Activated T-helper 2 cell treated with anti-CD3 and anti-CD28 coated beads, Interferon-gamma antibody, Interleukin-2, Interleukin-4, amounts not matched to agents 10 μg/mL and 5 μg/mL and 100 μg/mL, durations not matched to agents 14 hours and 24 hours and 36 hours (primary cell): Measurements from ENCODE around the gene TNS4. TPM values are rescaled to one million over a fixed set of nuclear protein-coding genes. Genes with fewer than 3 reads are reported as not detected.

ENCODE experiments used
- DNase-seq: peaks from one replicate; pipeline ENCODE4 v3.0.0; 2021; ENCODE audit warnings: low spot score
- H3K27ac Mint-ChIP-seq: one replicate; pipeline ENCODE4 v1.8.0; 2021; ENCODE audit warnings: mixed read lengths
- H3K27me3 Mint-ChIP-seq: one replicate; pipeline ENCODE4 v1.8.0; 2021; ENCODE audit warnings: low read depth, mixed read lengths
- H3K36me3 Mint-ChIP-seq: one replicate; pipeline ENCODE4 v1.8.0; 2021; ENCODE audit warnings: low read depth, mixed read lengths
- H3K4me1 Mint-ChIP-seq: one replicate; pipeline ENCODE4 v1.8.0; 2021; ENCODE audit warnings: low read depth, mixed read lengths
- H3K4me3 Mint-ChIP-seq: one replicate; pipeline ENCODE4 v1.8.0; 2021; ENCODE audit warnings: low read depth, mild to moderate bottlenecking, moderate library complexity, mixed read lengths
- H3K9me3 Mint-ChIP-seq: one replicate; pipeline ENCODE4 v1.8.0; 2021; ENCODE audit warnings: mixed read lengths
- intact Hi-C: fragments of 100-400 bp; cut with micrococcal nuclease; formaldehyde crosslinking; loops from one replicate; pipeline ENCODE4 v1.15.1; 2023
- total RNA-seq: library from RNA; stranded (reverse); gene quantifications from 2 replicates; pipeline ENCODE4 v1.2.3, GENCODE V29; 2022

The TNS4 gene
- total RNA-seq, 1 donor from 2014 or later, result 9.0 TPM

- H3K27ac Mint-ChIP-seq, result no peak overlapping the region
- no peak for DNase-seq
- no peaks in the 10 kb centered on the region for H3K9me3 Mint-ChIP-seq
- peaks cover 5% of the 10 kb centered on the region for H3K27me3 Mint-ChIP-seq
- no peak overlapping the region for H3K4me3 Mint-ChIP-seq
- H3K4me1 Mint-ChIP-seq, result peaks cover 10% of the 10 kb centered on the region
- intact Hi-C loops, result no loop called here
- H3K36me3 Mint-ChIP-seq, result no peaks in the 10 kb centered on the region
These were observed 31.4 kb downstream of the TNS4 start for GRCh38 chr17:40469805-40470675.

- no peaks in the 10 kb centered on the region for H3K36me3 Mint-ChIP-seq
- no peaks in the 10 kb centered on the region for H3K9me3 Mint-ChIP-seq
These were observed 32.9 kb downstream of the TNS4 start for GRCh38 chr17:40468560-40468959.

GRCh38 chr17:40467281-40467867 is 34.0 kb downstream of the TNS4 start:
- Mint-ChIP-seq H3K9me3 (no peaks in the 10 kb centered on the region), H3K27ac (no peak overlapping the region), H3K27me3 (peaks cover 5% of the 10 kb centered on the region), H3K4me1 (peaks cover 4% of the 10 kb centered on the region), H3K36me3 (no peaks in the 10 kb centered on the region), H3K4me3 (no peak overlapping the region)
- intact Hi-C loops, result no loop called here
- DNase-seq, result no peak

More at GRCh38 chr17:40468560-40468959, 32.9 kb downstream of the TNS4 start:
- no peak overlapping the region for H3K27ac Mint-ChIP-seq
- H3K4me1 Mint-ChIP-seq, result peaks cover 7% of the 10 kb centered on the region
- intact Hi-C loops, result no loop called here
- no peak overlapping the region for H3K4me3 Mint-ChIP-seq
- no peak for DNase-seq
- peaks cover 5% of the 10 kb centered on the region for H3K27me3 Mint-ChIP-seq

GRCh38 chr17:40466298-40466971 is 35.0 kb downstream of the TNS4 start:
- Mint-ChIP-seq H3K36me3 (no peaks in the 10 kb centered on the region), H3K4me3 (no peak overlapping the region), H3K4me1 (peaks cover 4% of the 10 kb centered on the region), H3K9me3 (no peaks in the 10 kb centered on the region), H3K27me3 (peaks cover 5% of the 10 kb centered on the region), H3K27ac (no peak overlapping the region)
- intact Hi-C loops, result no loop called here
- no peak for DNase-seq

GRCh38 chr17:40464392-40464855 is 37.0 kb downstream of the TNS4 start:
- Mint-ChIP-seq H3K4me3 (no peak overlapping the region), H3K4me1 (peaks cover 2% of the 10 kb centered on the region), H3K27me3 (peaks cover 5% of the 10 kb centered on the region), H3K9me3 (no peaks in the 10 kb centered on the region), H3K36me3 (no peaks in the 10 kb centered on the region), H3K27ac (no peak overlapping the region)
- intact Hi-C loops, result no loop called here
- no peak for DNase-seq

GRCh38 chr17:40463122-40463550 is 38.3 kb downstream of the TNS4 start:
- intact Hi-C loops, result no loop called here
- DNase-seq, result no peak
- Mint-ChIP-seq H3K27ac (no peak overlapping the region), H3K27me3 (peaks cover 5% of the 10 kb centered on the region), H3K4me3 (no peak overlapping the region), H3K36me3 (peaks cover 5% of the 10 kb centered on the region), H3K4me1 (peaks cover 2% of the 10 kb centered on the region), H3K9me3 (no peaks in the 10 kb centered on the region)

- intact Hi-C loops, result no loop called here
- H3K9me3 Mint-ChIP-seq, result no peaks in the 10 kb centered on the region
- H3K27me3 Mint-ChIP-seq, result peaks cover 5% of the 10 kb centered on the region
- H3K36me3 Mint-ChIP-seq, result peaks cover 10% of the 10 kb centered on the region
- no peak overlapping the region for H3K27ac Mint-ChIP-seq
- DNase-seq, result no peak
- H3K4me3 Mint-ChIP-seq, result no peak overlapping the region
- H3K4me1 Mint-ChIP-seq, result peaks cover 3% of the 10 kb centered on the region
These were observed 38.9 kb downstream of the TNS4 start for GRCh38 chr17:40462343-40463121.

GRCh38 chr17:40461732-40462342 is 39.6 kb downstream of the TNS4 start:
- H3K9me3 Mint-ChIP-seq, result no peaks in the 10 kb centered on the region
- intact Hi-C loops, result no loop called here
- H3K4me1 Mint-ChIP-seq, result peaks cover 3% of the 10 kb centered on the region
- H3K4me3 Mint-ChIP-seq, result no peak overlapping the region
- DNase-seq, result no peak
- peaks cover 15% of the 10 kb centered on the region for H3K36me3 Mint-ChIP-seq
- H3K27ac Mint-ChIP-seq, result no peak overlapping the region
- H3K27me3 Mint-ChIP-seq, result peaks cover 4% of the 10 kb centered on the region

- peaks cover 20% of the 10 kb centered on the region for H3K36me3 Mint-ChIP-seq
- no peak overlapping the region for H3K27ac Mint-ChIP-seq
- H3K4me1 Mint-ChIP-seq, result peaks cover 1% of the 10 kb centered on the region
- intact Hi-C loops, result no loop called here
- H3K9me3 Mint-ChIP-seq, result no peaks in the 10 kb centered on the region
- no peak for DNase-seq
- H3K27me3 Mint-ChIP-seq, result no peaks in the 10 kb centered on the region
- no peak overlapping the region for H3K4me3 Mint-ChIP-seq
These were observed 40.3 kb downstream of the TNS4 start for GRCh38 chr17:40460968-40461731.

- intact Hi-C loops, result no loop called here
- no peak for DNase-seq
- Mint-ChIP-seq H3K36me3 (peaks cover 25% of the 10 kb centered on the region), H3K4me3 (no peak overlapping the region), H3K27ac (no peak overlapping the region), H3K4me1 (peaks cover 1% of the 10 kb centered on the region), H3K9me3 (no peaks in the 10 kb centered on the region), H3K27me3 (no peaks in the 10 kb centered on the region)
These were observed 40.8 kb downstream of the TNS4 start for GRCh38 chr17:40460604-40460967.

- H3K4me1 Mint-ChIP-seq, result peaks cover 1% of the 10 kb centered on the region
- no peaks in the 10 kb centered on the region for H3K27me3 Mint-ChIP-seq
- DNase-seq, result no peak
- H3K27ac Mint-ChIP-seq, result no peak overlapping the region
- intact Hi-C loops, result no loop called here
- no peak overlapping the region for H3K4me3 Mint-ChIP-seq
- H3K36me3 Mint-ChIP-seq, result peaks cover 29% of the 10 kb centered on the region
- H3K9me3 Mint-ChIP-seq, result no peaks in the 10 kb centered on the region
These were observed 41.5 kb downstream of the TNS4 start for GRCh38 chr17:40459636-40460603.
